ENCODE data around the gene GRK6.

GRK6 gene

GRCh38 chr5:177403102-177403791, 23.2 kb upstream of the GRK6 start:
- DNase-seq: peak; percentile 36
- no peak overlapping the region for H3K18ac ChIP-seq (ENCODE audit: low read length)
- peak overlapping the region; percentile 42 for H3K9ac ChIP-seq (ENCODE audit: low read length)
- H3K36me3 ChIP-seq (ENCODE audit: control insufficient read depth, insufficient read depth, low read length): no peaks in the 10 kb centered on the region
- no peak overlapping the region for H3K23ac ChIP-seq (ENCODE audit: low read length)
- no peak overlapping the region for H2AK5ac ChIP-seq (ENCODE audit: low read length)
- H3K79me1 ChIP-seq (ENCODE audit: low read length): no peaks in the 10 kb centered on the region
- peak overlapping the region; percentile 85 for H3K56ac ChIP-seq (ENCODE audit: low read length)
- no peak overlapping the region for H3K4ac ChIP-seq (ENCODE audit: low read depth, low read length)
- H2BK5ac ChIP-seq (ENCODE audit: low read length): no peak overlapping the region
- no peak overlapping the region for H2BK120ac ChIP-seq (ENCODE audit: low read depth, low read length)
- H3K4me1 ChIP-seq (ENCODE audit: control insufficient read depth, low read depth, low read length): no peaks in the 10 kb centered on the region
- no peak overlapping the region for H3K4me3 ChIP-seq (ENCODE audit: low read length)
- H3K79me2 ChIP-seq (ENCODE audit: control insufficient read depth, insufficient read depth, low read length): no peaks in the 10 kb centered on the region
- no peak overlapping the region for H4K5ac ChIP-seq (ENCODE audit: low read length)
- WGBS (ENCODE audit: extremely low coverage, insufficient coverage, low lambda C conversion rate): no CpG with 5 or more reads among the region's 61 CpGs
- no peak overlapping the region for H3K27ac ChIP-seq (ENCODE audit: low read depth, low read length)
- H3K27me3 ChIP-seq (ENCODE audit: insufficient read depth, low read length, poor library complexity): peaks cover 4% of the 10 kb centered on the region
- no peak overlapping the region for H4K8ac ChIP-seq (ENCODE audit: low read depth, low read length)
- H2BK15ac ChIP-seq (replicated peaks; ENCODE audit: low read depth): no peak overlapping the region
- peak overlapping the region; percentile 34 for H3K4me2 ChIP-seq (ENCODE audit: low read length)

- peak overlapping the region; percentile 34 for H3K4me2 ChIP-seq (ENCODE audit: low read length)
- H3K27me3 ChIP-seq (ENCODE audit: insufficient read depth, low read length, poor library complexity): peaks cover 4% of the 10 kb centered on the region
- H3K36me3 ChIP-seq (ENCODE audit: control insufficient read depth, insufficient read depth, low read length): no peaks in the 10 kb centered on the region
- no peak overlapping the region for H3K27ac ChIP-seq (ENCODE audit: low read depth, low read length)
- H3K4ac ChIP-seq (ENCODE audit: low read depth, low read length): no peak overlapping the region
- no peaks in the 10 kb centered on the region for H3K79me1 ChIP-seq (ENCODE audit: low read length)
- no peak overlapping the region for H3K18ac ChIP-seq (ENCODE audit: low read length)
- no peak overlapping the region for H3K4me3 ChIP-seq (ENCODE audit: low read length)
- peak overlapping the region; percentile 56 for H3K9ac ChIP-seq (ENCODE audit: low read length)
- no peak overlapping the region for H2AK5ac ChIP-seq (ENCODE audit: low read length)
- WGBS (ENCODE audit: extremely low coverage, insufficient coverage, low lambda C conversion rate): no CpG with 5 or more reads among the region's 93 CpGs
- H2BK15ac ChIP-seq (replicated peaks; ENCODE audit: low read depth): no peak overlapping the region
- H3K56ac ChIP-seq (ENCODE audit: low read length): peak overlapping the region; percentile 85
- H3K79me2 ChIP-seq (ENCODE audit: control insufficient read depth, insufficient read depth, low read length): no peaks in the 10 kb centered on the region
- peak; percentile 59 for DNase-seq
- no peak overlapping the region for H2BK5ac ChIP-seq (ENCODE audit: low read length)
- no peak overlapping the region for H2BK120ac ChIP-seq (ENCODE audit: low read depth, low read length)
- no peak overlapping the region for H4K8ac ChIP-seq (ENCODE audit: low read depth, low read length)
- H3K23ac ChIP-seq (ENCODE audit: low read length): no peak overlapping the region
- H3K4me1 ChIP-seq (ENCODE audit: control insufficient read depth, low read depth, low read length): no peaks in the 10 kb centered on the region
- H4K5ac ChIP-seq (ENCODE audit: low read length): no peak overlapping the region
Observed at GRCh38 chr5:177403792-177404640, 22.5 kb upstream of the GRK6 start.

- Histone ChIP-seq H2BK120ac (ENCODE audit: low read depth, low read length) (no peak overlapping the region), H3K27me3 (ENCODE audit: insufficient read depth, low read length, poor library complexity) (peaks cover 4% of the 10 kb centered on the region), H2BK15ac (replicated peaks; ENCODE audit: low read depth) (no peak overlapping the region), H4K8ac (ENCODE audit: low read depth, low read length) (no peak overlapping the region), H3K18ac (ENCODE audit: low read length) (no peak overlapping the region), H3K56ac (ENCODE audit: low read length) (peak overlapping the region; percentile 85), H3K4me3 (ENCODE audit: low read length) (no peak overlapping the region), H3K79me1 (ENCODE audit: low read length) (no peaks in the 10 kb centered on the region), H2AK5ac (ENCODE audit: low read length) (no peak overlapping the region), H2BK5ac (ENCODE audit: low read length) (no peak overlapping the region), H3K4me1 (ENCODE audit: control insufficient read depth, low read depth, low read length) (no peaks in the 10 kb centered on the region), H3K4ac (ENCODE audit: low read depth, low read length) (no peak overlapping the region), H3K9ac (ENCODE audit: low read length) (peak overlapping the region; percentile 24), H3K4me2 (ENCODE audit: low read length) (peak overlapping the region; percentile 34), H4K5ac (ENCODE audit: low read length) (no peak overlapping the region), H3K23ac (ENCODE audit: low read length) (no peak overlapping the region), H3K27ac (ENCODE audit: low read depth, low read length) (no peak overlapping the region), H3K36me3 (ENCODE audit: control insufficient read depth, insufficient read depth, low read length) (no peaks in the 10 kb centered on the region), H3K79me2 (ENCODE audit: control insufficient read depth, insufficient read depth, low read length) (no peaks in the 10 kb centered on the region)
- WGBS (ENCODE audit: extremely low coverage, insufficient coverage, low lambda C conversion rate): no CpG with 5 or more reads among the region's 16 CpGs
- DNase-seq: no peak
Observed at GRCh38 chr5:177404641-177405179, 21.8 kb upstream of the GRK6 start.

- no CpG with 5 or more reads among the region's 2 CpGs for WGBS (ENCODE audit: extremely low coverage, insufficient coverage, low lambda C conversion rate)
- Histone ChIP-seq H3K4ac (ENCODE audit: low read depth, low read length) (no peak overlapping the region), H3K27me3 (ENCODE audit: insufficient read depth, low read length, poor library complexity) (peaks cover 4% of the 10 kb centered on the region), H3K23ac (ENCODE audit: low read length) (no peak overlapping the region), H3K4me2 (ENCODE audit: low read length) (no peak overlapping the region), H3K56ac (ENCODE audit: low read length) (no peak overlapping the region), H2BK120ac (ENCODE audit: low read depth, low read length) (no peak overlapping the region), H3K4me1 (ENCODE audit: control insufficient read depth, low read depth, low read length) (no peaks in the 10 kb centered on the region), H4K8ac (ENCODE audit: low read depth, low read length) (no peak overlapping the region), H2AK5ac (ENCODE audit: low read length) (no peak overlapping the region), H3K36me3 (ENCODE audit: control insufficient read depth, insufficient read depth, low read length) (no peaks in the 10 kb centered on the region), H4K5ac (ENCODE audit: low read length) (no peak overlapping the region), H3K9ac (ENCODE audit: low read length) (no peak overlapping the region), H3K79me2 (ENCODE audit: control insufficient read depth, insufficient read depth, low read length) (no peaks in the 10 kb centered on the region), H3K27ac (ENCODE audit: low read depth, low read length) (no peak overlapping the region), H2BK15ac (replicated peaks; ENCODE audit: low read depth) (no peak overlapping the region), H3K4me3 (ENCODE audit: low read length) (no peak overlapping the region), H3K79me1 (ENCODE audit: low read length) (no peaks in the 10 kb centered on the region), H3K18ac (ENCODE audit: low read length) (no peak overlapping the region), H2BK5ac (ENCODE audit: low read length) (no peak overlapping the region)
- no peak for DNase-seq
Observed at GRCh38 chr5:177405312-177405711, 21.2 kb upstream of the GRK6 start.

GRCh38 chr5:177405805-177406204, 20.7 kb upstream of the GRK6 start:
- DNase-seq: no peak
- Histone ChIP-seq H3K79me1 (ENCODE audit: low read length) (no peaks in the 10 kb centered on the region), H3K4ac (ENCODE audit: low read depth, low read length) (no peak overlapping the region), H3K27me3 (ENCODE audit: insufficient read depth, low read length, poor library complexity) (peaks cover 4% of the 10 kb centered on the region), H2BK5ac (ENCODE audit: low read length) (no peak overlapping the region), H3K79me2 (ENCODE audit: control insufficient read depth, insufficient read depth, low read length) (no peaks in the 10 kb centered on the region), H4K8ac (ENCODE audit: low read depth, low read length) (no peak overlapping the region), H3K9ac (ENCODE audit: low read length) (no peak overlapping the region), H2AK5ac (ENCODE audit: low read length) (no peak overlapping the region), H3K23ac (ENCODE audit: low read length) (no peak overlapping the region), H3K4me1 (ENCODE audit: control insufficient read depth, low read depth, low read length) (no peaks in the 10 kb centered on the region), H3K36me3 (ENCODE audit: control insufficient read depth, insufficient read depth, low read length) (no peaks in the 10 kb centered on the region), H4K5ac (ENCODE audit: low read length) (no peak overlapping the region), H3K4me3 (ENCODE audit: low read length) (no peak overlapping the region), H3K18ac (ENCODE audit: low read length) (no peak overlapping the region), H3K4me2 (ENCODE audit: low read length) (no peak overlapping the region), H2BK15ac (replicated peaks; ENCODE audit: low read depth) (no peak overlapping the region), H3K27ac (ENCODE audit: low read depth, low read length) (no peak overlapping the region), H3K56ac (ENCODE audit: low read length) (no peak overlapping the region), H2BK120ac (ENCODE audit: low read depth, low read length) (no peak overlapping the region)
- WGBS (ENCODE audit: extremely low coverage, insufficient coverage, low lambda C conversion rate): no CpG with 5 or more reads among the region's 5 CpGs
